Skeletal muscle tissue (tissue), 5 donors: ENCODE data around the gene RIBC1. TPM values are rescaled to one million over a fixed set of nuclear protein-coding genes. Genes with fewer than 3 reads are reported as not detected.

ENCODE experiments used
- H3K27ac ChIP-seq: one replicate; pipeline ENCODE4 v1.7.0; 2013; ENCODE audit warnings: mild to moderate bottlenecking, low read depth, low read length, inconsistent platforms
- H3K27me3 ChIP-seq, 3 donors: one replicate each; pipeline ENCODE4 v1.7.0; 2013; ENCODE audit warnings: low read length in 3 of 3; ENCODE audit not compliant: control insufficient read depth in 3 of 3, insufficient read depth in 3 of 3
- H3K36me3 ChIP-seq, 3 donors: one replicate each; pipeline ENCODE4 v1.7.0; 2013; ENCODE audit warnings: low read length in 3 of 3; ENCODE audit not compliant: control insufficient read depth in 3 of 3, insufficient read depth in 3 of 3
- H3K4me1 ChIP-seq, 3 donors: one replicate each; pipeline ENCODE4 v1.7.0; 2013; ENCODE audit warnings: low read length in 3 of 3, mild to moderate bottlenecking in 3 of 3; ENCODE audit not compliant: control insufficient read depth in 3 of 3, insufficient read depth in 3 of 3
- H3K4me3 ChIP-seq, 3 donors: one replicate each; pipeline ENCODE4 v1.7.0; 2013; ENCODE audit warnings: low read length in 3 of 3
- H3K9ac ChIP-seq, 3 donors: one replicate each; pipeline ENCODE4 v1.7.0; 2013; ENCODE audit warnings: low read length in 3 of 3, mild to moderate bottlenecking in 3 of 3, moderate library complexity in 2 of 3, low read depth in 1 of 3
- H3K9me3 ChIP-seq, 3 donors: one replicate each; pipeline ENCODE4 v1.7.0; 2013; ENCODE audit warnings: low read length in 3 of 3; ENCODE audit not compliant: control insufficient read depth in 3 of 3
- small RNA-seq: library from RNA; depleted of rRNA; stranded (forward); fragments of <200 nt; gene quantifications from one replicate; pipeline ENCODE3, GENCODE V24; 2014
- total RNA-seq: library from RNA; depleted of rRNA; stranded (reverse); fragments of >200 nt; gene quantifications from one replicate; pipeline ENCODE4 v1.2.3, GENCODE V29; 2014
- donor health status: Osteomylitis.

The RIBC1 gene
- total RNA-seq, 1 donor from 2014 or later = 0.52 TPM

- Histone ChIP-seq H3K4me3 (no peak overlapping the region), H3K27ac (no peak overlapping the region), H3K4me1 (peaks cover 0 to 2% (median 0%) of the 10 kb centered on the region in 3 donors), H3K36me3 (no peaks in the 10 kb centered on the region), H3K9ac (no peak overlapping the region), H3K27me3 (peaks cover 0 to 9% (median 0%) of the 10 kb centered on the region in 3 donors), H3K9me3 (no peaks in the 10 kb centered on the region)
Observed at GRCh38 chrX:53479301-53479700, 56.6 kb downstream of the RIBC1 start.

Small RNA genes lying within 50 kb of the gene (small RNA-seq; reads per million reads assigned to genes)
- 0.12 reads per million for gene MIR6857
- gene VTRNA3-1P = not detected

Other genes starting within 250 kb of the RIBC1 start
- gene KDM5C, start 197.7 kb upstream of the RIBC1 start, total RNA-seq = 54.3 TPM
- 3.1 TPM for gene IQSEC2, start 141.3 kb upstream of the RIBC1 start, total RNA-seq
- 9.9 TPM for gene SMC1A, start 219 bp upstream of the RIBC1 start, total RNA-seq
- gene HSD17B10, start 11.5 kb downstream of the RIBC1 start, total RNA-seq = 62.1 TPM